ENCODE measurements around the gene TFB1M.

TFB1M gene

GRCh38 chr6:155306958-155307357 lies 7.3 kb downstream of the TFB1M start:
- H3K36me3 ChIP-seq (replicated peaks), result peaks cover 50% of the 10 kb centered on the region
- in situ Hi-C loops (cut with MboI; ENCODE audit: low sequenced_read_pairs), result no loop called here
- no peaks in the 10 kb centered on the region for H3K27me3 ChIP-seq (ENCODE audit: low read depth)
- H3K4me1 ChIP-seq, result peaks cover 6% of the 10 kb centered on the region
- H3K4me3 ChIP-seq, result no peak overlapping the region
- DNase-seq (ENCODE audit: low spot score in 2 of 2), result no peak
- H3K9me3 ChIP-seq, result no peaks in the 10 kb centered on the region

GRCh38 chr6:155303361-155303870 lies 10.9 kb downstream of the TFB1M start:
- in situ Hi-C loops (cut with MboI; ENCODE audit: low sequenced_read_pairs), result no loop called here
- H3K4me3 ChIP-seq, result no peak overlapping the region

GRCh38 chr6:155301867-155302266 lies 12.4 kb downstream of the TFB1M start:
- H3K4me3 ChIP-seq, result no peak overlapping the region
- H3K36me3 ChIP-seq (replicated peaks), result peaks cover 27% of the 10 kb centered on the region
- H3K9me3 ChIP-seq, result no peaks in the 10 kb centered on the region
- DNase-seq (ENCODE audit: low spot score in 2 of 2), result no peak
- H3K4me1 ChIP-seq, result peaks cover 11% of the 10 kb centered on the region
- in situ Hi-C loops (cut with MboI; ENCODE audit: low sequenced_read_pairs), result no loop called here
- H3K27me3 ChIP-seq (ENCODE audit: low read depth), result no peaks in the 10 kb centered on the region

More at GRCh38 chr6:155303361-155303870, 10.9 kb downstream of the TFB1M start:
- DNase-seq (ENCODE audit: low spot score in 2 of 2), result no peak
- H3K36me3 ChIP-seq (replicated peaks), result peaks cover 31% of the 10 kb centered on the region
- no peaks in the 10 kb centered on the region for H3K9me3 ChIP-seq
- no peaks in the 10 kb centered on the region for H3K27me3 ChIP-seq (ENCODE audit: low read depth)
- peaks cover 11% of the 10 kb centered on the region for H3K4me1 ChIP-seq

- H3K27me3 ChIP-seq (ENCODE audit: low read depth), result no peaks in the 10 kb centered on the region
Measured at GRCh38 chr6:155297669-155298068, 16.6 kb downstream of the TFB1M start.

GRCh38 chr6:155292711-155293110 lies 21.6 kb downstream of the TFB1M start:
- H3K36me3 ChIP-seq (replicated peaks), result peaks cover 25% of the 10 kb centered on the region
- no peak for DNase-seq (ENCODE audit: low spot score in 2 of 2)
- in situ Hi-C loops (cut with MboI; ENCODE audit: low sequenced_read_pairs), result no loop called here

More at GRCh38 chr6:155297669-155298068, 16.6 kb downstream of the TFB1M start:
- Histone ChIP-seq H3K9me3 (no peaks in the 10 kb centered on the region), H3K4me1 (peaks cover 11% of the 10 kb centered on the region), H3K36me3 (replicated peaks) (peaks cover 14% of the 10 kb centered on the region), H3K4me3 (no peak overlapping the region)
- no peak for DNase-seq (ENCODE audit: low spot score in 2 of 2)
- in situ Hi-C loops (cut with MboI; ENCODE audit: low sequenced_read_pairs), result no loop called here

GRCh38 chr6:155291291-155291690 lies 23.0 kb downstream of the TFB1M start:
- H3K9me3 ChIP-seq, result no peaks in the 10 kb centered on the region
- no peaks in the 10 kb centered on the region for H3K27me3 ChIP-seq (ENCODE audit: low read depth)
- H3K4me3 ChIP-seq, result no peak overlapping the region
- no peak for DNase-seq (ENCODE audit: low spot score in 2 of 2)
- no peaks in the 10 kb centered on the region for H3K4me1 ChIP-seq
- in situ Hi-C loops (cut with MboI; ENCODE audit: low sequenced_read_pairs), result no loop called here
- peaks cover 18% of the 10 kb centered on the region for H3K36me3 ChIP-seq (replicated peaks)

More at GRCh38 chr6:155292711-155293110, 21.6 kb downstream of the TFB1M start:
- no peaks in the 10 kb centered on the region for H3K9me3 ChIP-seq
- H3K4me1 ChIP-seq, result no peaks in the 10 kb centered on the region
- H3K4me3 ChIP-seq, result no peak overlapping the region
- no peaks in the 10 kb centered on the region for H3K27me3 ChIP-seq (ENCODE audit: low read depth)

- H3K4me3 ChIP-seq, result no peak overlapping the region
- no peaks in the 10 kb centered on the region for H3K27me3 ChIP-seq (ENCODE audit: low read depth)
- no peaks in the 10 kb centered on the region for H3K9me3 ChIP-seq
- in situ Hi-C loops (cut with MboI; ENCODE audit: low sequenced_read_pairs), result no loop called here
- peaks cover 13% of the 10 kb centered on the region for H3K36me3 ChIP-seq (replicated peaks)
- DNase-seq (ENCODE audit: low spot score in 2 of 2), result no peak
- H3K4me1 ChIP-seq, result no peaks in the 10 kb centered on the region
Measured at GRCh38 chr6:155290491-155290890, 23.8 kb downstream of the TFB1M start.

- no peaks in the 10 kb centered on the region for H3K4me1 ChIP-seq
- DNase-seq (ENCODE audit: low spot score in 2 of 2), result no peak
- H3K4me3 ChIP-seq, result no peak overlapping the region
- H3K9me3 ChIP-seq, result no peaks in the 10 kb centered on the region
- in situ Hi-C loops (cut with MboI; ENCODE audit: low sequenced_read_pairs), result no loop called here
- no peaks in the 10 kb centered on the region for H3K27me3 ChIP-seq (ENCODE audit: low read depth)
- H3K36me3 ChIP-seq (replicated peaks), result peaks cover 23% of the 10 kb centered on the region
Measured at GRCh38 chr6:155287762-155288161, 26.5 kb downstream of the TFB1M start.

- Histone ChIP-seq H3K4me1 (peaks cover 8% of the 10 kb centered on the region), H3K9me3 (no peaks in the 10 kb centered on the region), H3K4me3 (no peak overlapping the region), H3K36me3 (replicated peaks) (peaks cover 18% of the 10 kb centered on the region), H3K27me3 (ENCODE audit: low read depth) (no peaks in the 10 kb centered on the region)
- no peak for DNase-seq (ENCODE audit: low spot score in 2 of 2)
- in situ Hi-C loops (cut with MboI; ENCODE audit: low sequenced_read_pairs), result no loop called here
Measured at GRCh38 chr6:155284775-155285174, 29.5 kb downstream of the TFB1M start.

- peaks cover 20% of the 10 kb centered on the region for H3K4me1 ChIP-seq
- H3K9me3 ChIP-seq, result no peaks in the 10 kb centered on the region
- H3K36me3 ChIP-seq (replicated peaks), result peaks cover 3% of the 10 kb centered on the region; the same call in 1 of the 2 replicates
- no peaks in the 10 kb centered on the region for H3K27me3 ChIP-seq (ENCODE audit: low read depth)
- no peak for DNase-seq (ENCODE audit: low spot score in 2 of 2)
- in situ Hi-C loops (cut with MboI; ENCODE audit: low sequenced_read_pairs), result no loop called here
- no peak overlapping the region for H3K4me3 ChIP-seq
Measured at GRCh38 chr6:155278319-155279049, 35.8 kb downstream of the TFB1M start.

GRCh38 chr6:155276638-155277037 lies 37.6 kb downstream of the TFB1M start:
- in situ Hi-C loops (cut with MboI; ENCODE audit: low sequenced_read_pairs), result no loop called here
- DNase-seq (ENCODE audit: low spot score in 2 of 2), result no peak
- H3K36me3 ChIP-seq (replicated peaks), result peaks cover 3% of the 10 kb centered on the region; the same call in 1 of the 2 replicates
- no peaks in the 10 kb centered on the region for H3K27me3 ChIP-seq (ENCODE audit: low read depth)
- no peaks in the 10 kb centered on the region for H3K9me3 ChIP-seq
- H3K4me3 ChIP-seq, result no peak overlapping the region
- peaks cover 23% of the 10 kb centered on the region for H3K4me1 ChIP-seq

GRCh38 chr6:155275808-155276480 lies 38.3 kb downstream of the TFB1M start:
- Histone ChIP-seq H3K4me3 (no peak overlapping the region), H3K9me3 (no peaks in the 10 kb centered on the region), H3K4me1 (peaks cover 23% of the 10 kb centered on the region), H3K27me3 (ENCODE audit: low read depth) (no peaks in the 10 kb centered on the region), H3K36me3 (replicated peaks) (peaks cover 3% of the 10 kb centered on the region; the same call in 1 of the 2 replicates)
- in situ Hi-C loops (cut with MboI; ENCODE audit: low sequenced_read_pairs), result no loop called here
- DNase-seq (ENCODE audit: low spot score in 2 of 2), result no peak

GRCh38 chr6:155274533-155274932 lies 39.8 kb downstream of the TFB1M start:
- Histone ChIP-seq H3K4me1 (peaks cover 23% of the 10 kb centered on the region), H3K4me3 (no peak overlapping the region), H3K9me3 (no peaks in the 10 kb centered on the region), H3K27me3 (ENCODE audit: low read depth) (no peaks in the 10 kb centered on the region), H3K36me3 (replicated peaks) (peaks cover 3% of the 10 kb centered on the region; the same call in 1 of the 2 replicates)
- DNase-seq (ENCODE audit: low spot score in 2 of 2), result no peak
- in situ Hi-C loops (cut with MboI; ENCODE audit: low sequenced_read_pairs), result no loop called here

- peaks cover 23% of the 10 kb centered on the region for H3K4me1 ChIP-seq
- no peak overlapping the region for H3K4me3 ChIP-seq
- H3K9me3 ChIP-seq, result no peaks in the 10 kb centered on the region
- no peaks in the 10 kb centered on the region for H3K27me3 ChIP-seq (ENCODE audit: low read depth)
- H3K36me3 ChIP-seq (replicated peaks), result peaks cover 5% of the 10 kb centered on the region; the same call in 1 of the 2 replicates
- DNase-seq (ENCODE audit: low spot score in 2 of 2), result peak in 1 of 2 experiments; percentile 28
- in situ Hi-C loops (cut with MboI; ENCODE audit: low sequenced_read_pairs), result no loop called here
Measured at GRCh38 chr6:155274106-155274505, 40.2 kb downstream of the TFB1M start.

Measured in HAP-1 (cell line).